AG04450 (cell line): ENCODE measurements around the gene TMIGD3. TPM values are rescaled to one million over a fixed set of nuclear protein-coding genes. Genes with fewer than 3 reads are reported as not detected.

Source experiments
- CTCF ChIA-PET: fragments of 300-600, 350-600 bp; formaldehyde crosslinking; extraction: SDS; loops from one replicate; lab custom pipeline; 2022; ENCODE audit warnings: antibody characterized with exemption, inconsistent platforms; lab: Charles Lee
- POLR2A ChIA-PET: fragments of 350-600 bp; formaldehyde crosslinking; extraction: SDS; loops from one replicate; lab custom pipeline; 2021; ENCODE audit warnings: antibody characterized with exemption, inconsistent platforms; lab: Yijun Ruan, JAX
- DNase-seq: peaks from one replicate; pipeline ENCODE4 v3.0.0-alpha.2; 2011; ENCODE audit warnings: low read depth, low spot score
- H3K27ac ChIP-seq: one replicate; pipeline ENCODE4 v1.5.1; 2012; ENCODE audit warnings: low read depth, low read length, control low read depth
- H3K27me3 ChIP-seq: one replicate; pipeline ENCODE4 v1.6.0; 2012; ENCODE audit warnings: low read length; ENCODE audit not compliant: control insufficient read depth, insufficient read depth
- H3K4me3 ChIP-seq: 2 replicates; pipeline ENCODE4 v1.5.1; 2011; ENCODE audit warnings: mild to moderate bottlenecking, low read depth, low read length, control low read depth
- H3K9me3 ChIP-seq: 2 replicates; pipeline ENCODE4 v1.5.1; 2012; ENCODE audit warnings: low read length; ENCODE audit not compliant: control insufficient read depth, insufficient read depth
- polyA plus RNA-seq: library from polyadenylated mRNA; depleted of rRNA; stranded (reverse); fragments of >200 nt; gene quantifications from 2 replicates; pipeline ENCODE4 v1.2.3, GENCODE V29; 2011
- TF ChIP-seq, protein P1 (sequence below): IDR thresholded peaks from 2 replicates; pipeline ENCODE4 v1.5.1; 2011; ENCODE audit warnings: low read depth, low read length, control low read depth, inconsistent platforms

TMIGD3 gene
- polyA plus RNA-seq, 1 experiment: not detected

DNA sequence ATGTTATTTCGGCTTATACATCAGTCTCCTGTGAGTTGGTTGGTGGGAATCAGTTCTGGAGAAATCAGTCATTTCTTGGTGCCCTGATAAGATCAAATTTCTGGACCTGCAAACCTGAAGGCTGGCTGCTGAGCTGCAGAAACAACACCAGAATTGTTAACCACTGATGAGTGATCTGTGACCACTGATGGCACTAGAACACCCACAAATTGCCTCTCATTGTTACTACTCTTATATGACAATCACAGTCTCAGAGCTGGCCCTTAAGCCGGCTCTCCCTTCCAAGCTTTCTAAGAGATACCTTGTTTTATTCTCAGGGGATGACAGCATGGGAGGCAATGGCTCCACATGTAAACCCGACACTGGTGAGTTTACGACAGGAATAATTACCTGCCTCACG lies 27.7 kb downstream of the TMIGD3 start:
- CTCF ChIA-PET: interaction anchor here (1.0 to 2.0 kb wide), 2 partner anchors 294 kb away, joined by 3 to 10 read pairs; no protein-coding TSS in a partner anchor
- Histone ChIP-seq H3K4me3 (no peak overlapping the region), H3K9me3 (no peaks in the 10 kb centered on the region), H3K27me3 (no peaks in the 10 kb centered on the region), H3K27ac (no peak overlapping the region)
- POLR2A ChIA-PET: interaction anchor here (1.0 kb wide), 1 partner anchor 12 kb away, joined by 3 read pairs; no protein-coding TSS in a partner anchor
- TF ChIP-seq, protein P1, sequence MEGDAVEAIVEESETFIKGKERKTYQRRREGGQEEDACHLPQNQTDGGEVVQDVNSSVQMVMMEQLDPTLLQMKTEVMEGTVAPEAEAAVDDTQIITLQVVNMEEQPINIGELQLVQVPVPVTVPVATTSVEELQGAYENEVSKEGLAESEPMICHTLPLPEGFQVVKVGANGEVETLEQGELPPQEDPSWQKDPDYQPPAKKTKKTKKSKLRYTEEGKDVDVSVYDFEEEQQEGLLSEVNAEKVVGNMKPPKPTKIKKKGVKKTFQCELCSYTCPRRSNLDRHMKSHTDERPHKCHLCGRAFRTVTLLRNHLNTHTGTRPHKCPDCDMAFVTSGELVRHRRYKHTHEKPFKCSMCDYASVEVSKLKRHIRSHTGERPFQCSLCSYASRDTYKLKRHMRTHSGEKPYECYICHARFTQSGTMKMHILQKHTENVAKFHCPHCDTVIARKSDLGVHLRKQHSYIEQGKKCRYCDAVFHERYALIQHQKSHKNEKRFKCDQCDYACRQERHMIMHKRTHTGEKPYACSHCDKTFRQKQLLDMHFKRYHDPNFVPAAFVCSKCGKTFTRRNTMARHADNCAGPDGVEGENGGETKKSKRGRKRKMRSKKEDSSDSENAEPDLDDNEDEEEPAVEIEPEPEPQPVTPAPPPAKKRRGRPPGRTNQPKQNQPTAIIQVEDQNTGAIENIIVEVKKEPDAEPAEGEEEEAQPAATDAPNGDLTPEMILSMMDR: no peak
- DNase-seq: no peak

DNA sequence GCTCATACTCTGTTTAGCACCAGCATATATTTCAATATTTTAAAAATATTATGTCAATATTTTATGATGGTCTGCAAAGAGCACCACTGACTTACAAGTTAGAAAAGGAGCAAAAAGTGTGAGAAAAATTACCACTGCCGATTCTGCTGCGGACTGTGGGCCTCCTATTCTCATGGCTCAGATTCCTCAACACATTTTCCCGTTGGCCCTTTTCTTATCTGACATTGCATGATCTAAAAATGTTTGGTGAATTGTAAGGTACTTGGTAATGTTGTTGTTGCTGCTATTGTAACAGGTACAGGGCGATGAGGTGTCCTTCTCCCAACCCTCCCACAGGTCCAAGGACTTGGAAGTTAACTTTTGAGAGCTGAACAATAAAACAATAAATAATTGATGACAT lies 28.9 kb downstream of the TMIGD3 start:
- Histone ChIP-seq H3K27me3 (no peaks in the 10 kb centered on the region), H3K9me3 (no peaks in the 10 kb centered on the region), H3K4me3 (no peak overlapping the region), H3K27ac (no peak overlapping the region)
- ChIA-PET CTCF (interaction anchor here (0.5 to 1.6 kb wide), 4 partner anchors 33 to 314 kb away, joined by 3 to 9 read pairs (median 3); no protein-coding TSS in a partner anchor), POLR2A (interaction anchor here (1.0 kb wide), 1 partner anchor 11 kb away, joined by 3 read pairs; no protein-coding TSS in a partner anchor)
- TF ChIP-seq, protein P1: no peak
- DNase-seq: no peak

DNA sequence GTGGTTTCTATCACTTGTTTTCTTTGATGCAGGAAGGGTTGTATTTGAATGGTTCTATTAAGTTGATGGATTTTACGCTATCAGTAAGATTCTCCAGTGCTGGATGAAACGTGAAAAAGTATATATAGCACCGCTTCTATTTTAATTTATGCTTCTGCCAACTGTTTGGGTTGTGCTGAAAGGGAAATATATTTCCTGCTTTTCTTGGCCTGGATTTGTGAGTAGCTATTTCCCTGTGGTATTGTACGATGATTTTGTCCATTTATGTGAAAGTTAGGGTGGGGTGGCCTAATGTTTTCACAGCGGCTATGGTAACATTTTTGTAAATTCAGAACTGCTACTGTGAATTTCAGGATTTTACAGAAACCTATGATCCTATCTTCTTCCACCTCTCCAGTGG lies 29.3 kb downstream of the TMIGD3 start:
- POLR2A ChIA-PET: no interaction called here
- H3K4me3 ChIP-seq: no peak overlapping the region
- H3K9me3 ChIP-seq: no peaks in the 10 kb centered on the region
- no peak for DNase-seq
- H3K27me3 ChIP-seq: no peaks in the 10 kb centered on the region
- CTCF ChIA-PET: interaction anchor here (0.5 to 1.6 kb wide), 4 partner anchors 8 to 315 kb away, joined by 3 to 9 read pairs (median 4); no protein-coding TSS in a partner anchor
- no peak overlapping the region for H3K27ac ChIP-seq
- TF ChIP-seq, protein P1: no peak

DNA sequence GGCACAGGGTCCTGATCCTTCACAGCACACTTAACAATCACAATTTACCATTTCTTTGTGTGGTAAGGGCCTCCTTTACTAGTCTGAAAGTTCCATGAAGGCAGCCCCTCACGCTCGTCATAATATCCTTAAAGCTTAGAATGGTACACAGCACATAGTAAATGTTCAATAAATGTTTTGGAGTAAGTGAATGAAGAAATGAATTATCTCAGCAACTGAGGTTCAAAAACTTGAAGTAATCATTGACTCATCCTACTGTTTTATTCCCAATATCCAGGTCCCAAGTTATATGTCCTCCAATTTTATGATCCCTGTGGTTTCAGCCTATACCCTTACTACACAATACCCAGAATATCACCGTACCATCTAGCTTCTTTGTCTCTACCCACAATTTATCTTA lies 31.9 kb downstream of the TMIGD3 start:
- CTCF ChIA-PET: interaction anchor here (0.6 to 2.3 kb wide), 5 partner anchors 10 to 276 kb away, joined by 3 to 10 read pairs (median 3); no protein-coding TSS in a partner anchor
- H3K9me3 ChIP-seq: no peaks in the 10 kb centered on the region
- H3K4me3 ChIP-seq: no peak overlapping the region
- TF ChIP-seq, protein P1: no peak
- POLR2A ChIA-PET: interaction anchor here (0.7 kb wide), 1 partner anchor 200 kb away, joined by 4 read pairs; no protein-coding TSS in a partner anchor
- no peak overlapping the region for H3K27ac ChIP-seq
- H3K27me3 ChIP-seq: no peaks in the 10 kb centered on the region
- no peak for DNase-seq

DNA sequence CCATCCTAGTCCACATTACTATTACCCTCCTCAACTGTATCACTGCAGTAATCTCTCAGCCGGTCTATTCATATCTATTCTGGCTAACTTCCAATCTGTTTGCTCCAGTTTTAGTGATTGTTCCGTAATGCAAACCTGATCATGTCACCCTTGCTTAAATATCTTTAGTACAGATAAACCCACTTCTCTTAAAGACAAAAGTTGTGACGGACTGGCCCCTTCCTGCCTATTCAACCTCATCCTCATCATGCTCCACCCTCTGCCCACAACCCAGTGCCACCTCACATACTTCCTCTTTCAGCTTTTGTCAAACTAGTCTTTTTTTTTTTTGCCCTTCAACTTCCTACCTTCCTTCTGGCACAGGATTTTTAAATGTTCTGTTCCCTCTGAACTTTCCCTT lies 32.4 kb downstream of the TMIGD3 start:
- Histone ChIP-seq H3K4me3 (no peak overlapping the region), H3K27me3 (no peaks in the 10 kb centered on the region), H3K9me3 (no peaks in the 10 kb centered on the region), H3K27ac (no peak overlapping the region)
- ChIA-PET CTCF (interaction anchor here (1.2 to 2.3 kb wide), 3 partner anchors 11 to 244 kb away, joined by 3 to 10 read pairs (median 6); no protein-coding TSS in a partner anchor), POLR2A (interaction anchor here (0.7 kb wide), 1 partner anchor 200 kb away, joined by 4 read pairs; no protein-coding TSS in a partner anchor)
- DNase-seq: no peak
- TF ChIP-seq, protein P1: no peak
